K562 (cell line): ENCODE data around the gene MYH9. TPM values are rescaled to one million over a fixed set of nuclear protein-coding genes. Genes with fewer than 3 reads are reported as not detected.
A peak's percentile ranks its signal among the peaks of the same experiment; 100 is the strongest.

Source experiments
- ATAC-seq: fragments of 200-7000 bp; cut with Tn5 transposase; 3 replicates; pipeline ENCODE4 v1.9.1; 2020; ENCODE audit warnings: moderate library complexity
- BruUV-seq: library from RNA; stranded (reverse); fragments of 400-500 nt; replicated peaks from 2 replicates; lab custom pipeline; 2021; lab: Mats Ljungman, UMichigan
- CTCF ChIA-PET: fragments of 300-600 bp; formaldehyde crosslinking; extraction: SDS; loops from one replicate; lab custom pipeline; 2021; ENCODE audit warnings: low intra/inter-chr PET ratio; lab: Yijun Ruan, JAX
- POLR2A ChIA-PET: fragments of 300-600, 350-650 bp; sonication (Branson Sonifier 250); formaldehyde crosslinking; extraction: SDS; loops from one replicate; lab custom pipeline; 2021; ENCODE audit warnings: antibody characterized with exemption, inconsistent platforms; lab: Yijun Ruan, JAX
- DNase-seq, 4 experiments: peaks; one replicate each; pipeline versions ENCODE4 v3.0.0 to v3.0.0-alpha.2; 2011 to 2018; ENCODE audit warnings: low spot score in 3 of 4, mixed read lengths in 3 of 4; ENCODE audit errors: extremely low read depth in 1 of 4
- FAIRE-seq: peaks from 2 replicates; lab custom pipeline; 2011; peaks lifted over from hg19 to GRCh38; lab: Jason Lieb, UNC
- H2AFZ ChIP-seq: 2 replicates; pipeline ENCODE4 v1.6.0; 2011; ENCODE audit warnings: low read depth, low read length, control low read depth, inconsistent platforms
- H3K27ac ChIP-seq: fragments of 200-600 bp; 3 replicates; pipeline ENCODE4 v1.8.0; 2011; ENCODE audit warnings: low read depth, mild to moderate bottlenecking, control low read depth, inconsistent platforms, low read length, moderate library complexity, mixed read lengths; ENCODE audit errors: extremely low read depth
- H3K27me3 ChIP-seq, 2 experiments: fragments of 300-600 bp in 1 of 2; 2 replicates in 1 of 2; 3 replicates in 1 of 2; pipeline versions ENCODE4 v1.6.0 to v1.8.0; 2011; ENCODE audit warnings: inconsistent platforms in 2 of 2, low read length in 2 of 2, mild to moderate bottlenecking in 1 of 2, mixed read lengths in 1 of 2, moderate library complexity in 1 of 2; ENCODE audit not compliant: control insufficient read depth in 2 of 2, insufficient read depth in 2 of 2
- H3K36me3 ChIP-seq: fragments of 300-600 bp; 3 replicates; pipeline ENCODE4 v1.8.0; 2011; ENCODE audit warnings: mild to moderate bottlenecking, low read length, inconsistent platforms; ENCODE audit not compliant: control insufficient read depth, insufficient read depth
- H3K4me1 ChIP-seq, 2 experiments: fragments of 200-600 bp in 1 of 2; replicated peaks in 1 of 2; 2 replicates in 1 of 2; 3 replicates in 1 of 2; pipeline versions ENCODE4 v1.5.1 to v1.8.0; 2011; ENCODE audit warnings: inconsistent platforms in 2 of 2, low read length in 2 of 2, mild to moderate bottlenecking in 1 of 2, mixed read lengths in 1 of 2, moderate library complexity in 1 of 2; ENCODE audit not compliant: control insufficient read depth in 2 of 2, insufficient read depth in 2 of 2
- H3K4me2 ChIP-seq: 2 replicates; pipeline ENCODE4 v1.6.1; 2011; ENCODE audit warnings: low read length, control low read depth, inconsistent platforms, mixed read lengths; ENCODE audit not compliant: insufficient read depth
- H3K4me3 ChIP-seq: fragments of 200-600 bp; sonication (generic), shearing (Covaris generic); 2 replicates; pipeline ENCODE4 v1.5.1; 2016; ENCODE audit warnings: control low read depth, inconsistent platforms
- H3K79me2 ChIP-seq: fragments of 200-600 bp; 3 replicates; pipeline ENCODE4 v1.8.0; 2011; ENCODE audit warnings: low read length, inconsistent platforms; ENCODE audit not compliant: control insufficient read depth, insufficient read depth
- H3K9ac ChIP-seq, 2 experiments: 2 replicates each; pipeline versions ENCODE4 v1.6.0 to v1.6.1; 2011; ENCODE audit warnings: low read depth in 2 of 2, low read length in 2 of 2, control low read depth in 1 of 2, inconsistent platforms in 1 of 2, mild to moderate bottlenecking in 1 of 2, mixed read lengths in 1 of 2; ENCODE audit not compliant: insufficient read depth in 1 of 2
- H3K9me1 ChIP-seq: one replicate; pipeline ENCODE4 v1.6.0; 2011; ENCODE audit warnings: inconsistent platforms, mild to moderate bottlenecking, low read length, moderate library complexity; ENCODE audit not compliant: control insufficient read depth, insufficient read depth
- H3K9me3 ChIP-seq: replicated peaks from 2 replicates; pipeline ENCODE4 v1.5.1; 2011; ENCODE audit warnings: low read depth, low read length, inconsistent platforms; ENCODE audit not compliant: control insufficient read depth, insufficient read depth
- H4K20me1 ChIP-seq: replicated peaks from 2 replicates; pipeline ENCODE4 v1.6.1; 2011; ENCODE audit warnings: low read length, inconsistent platforms, mixed read lengths; ENCODE audit not compliant: control insufficient read depth, insufficient read depth
- MGA ChIP-seq: fragments of 450-650 bp; IDR thresholded peaks from 2 replicates; pipeline ENCODE4 v1.6.1; 2016; ENCODE audit warnings: mild to moderate bottlenecking, moderate library complexity
- RBFOX2 ChIP-seq: fragments of 200-400 bp; formaldehyde crosslinking; IDR thresholded peaks from 2 replicates; pipeline ENCODE4 v1.6.1; 2017; ENCODE audit warnings: low read depth, mild to moderate bottlenecking, low read length, moderate library complexity
- SPI1 ChIP-seq: IDR thresholded peaks from 2 replicates; pipeline ENCODE4 v1.6.1; 2011; ENCODE audit warnings: low read depth, low read length, control low read depth, borderline replicate concordance
- SRSF1 ChIP-seq: fragments of 200-400 bp; formaldehyde crosslinking; IDR thresholded peaks from 2 replicates; pipeline ENCODE4 v1.6.1; 2017; ENCODE audit warnings: mild to moderate bottlenecking, low read depth, low read length, moderate library complexity
- USF1 ChIP-seq: sonication (generic); formaldehyde crosslinking; IDR thresholded peaks from 2 replicates; pipeline ENCODE4 v1.9.0; 2022; ENCODE audit warnings: mild to moderate bottlenecking, missing genetic modification reagents
- ZNF512 ChIP-seq: IDR thresholded peaks from 2 replicates; pipeline ENCODE4 v1.6.1; 2016; ENCODE audit warnings: missing genetic modification characterization, missing compliant biosample characterization
- ZNF778 ChIP-seq: fragments of 450-650 bp; formaldehyde crosslinking; IDR thresholded peaks from 2 replicates; pipeline ENCODE4 v1.4.0; 2020; ENCODE audit warnings: mild to moderate bottlenecking, moderate library complexity
- WGBS: fragments of 100-300 bp; shearing (Covaris generic); methylation state at CpG from one replicate; pipeline ENCODE4 v1.1.6; 2016; ENCODE audit warnings: low coverage, mixed read lengths; ENCODE audit not compliant: insufficient coverage; ENCODE audit errors: missing lambda C conversion rate; 5-methylcytosine and 5-hydroxymethylcytosine counted together
- in situ Hi-C: fragments of 300-500 bp; cut with MboI; formaldehyde crosslinking; loops from 4 replicates; pipeline ENCODE4 v1.15.0; 2018; ENCODE audit warnings: inconsistent platforms, mixed read lengths
- intact Hi-C: fragments of 100-400 bp; cut with micrococcal nuclease; formaldehyde crosslinking; loops from 2 replicates; pipeline ENCODE4 v1.14.2; 2022
- polyA plus RNA-seq, 8 experiments: library from polyadenylated mRNA; depleted of rRNA in 4 of 8; stranded (reverse) in 5 of 8; unstranded in 3 of 8; fragments of >200 nt; fragmentation: Nextera tagmentation in 2 of 8; fragmentation: Illumina TruSeq in 1 of 8; extraction: Ambion mirVana in 2 of 8; extraction: Trizol in 1 of 8; gene quantifications; 2 replicates each; pipeline versions ENCODE4 v1.2.1 to v1.2.3, GENCODE V29; 2011 to 2014; ENCODE audit warnings: inconsistent platforms in 1 of 8, missing spikeins in 1 of 8
- total RNA-seq, 7 experiments: library from RNA; depleted of rRNA in 6 of 7; stranded (reverse); fragments of >200 nt in 6 of 7; fragmentation: Illumina TruSeq in 2 of 7; extraction: Trizol in 2 of 7; gene quantifications; 2 replicates each; pipeline versions ENCODE4 v1.2.1 to v1.2.3, GENCODE V29; 2011 to 2021; ENCODE audit warnings: low replicate concordance in 1 of 7

The MYH9 gene
- total and polyA plus RNA-seq, 9 of the 15 experiments (the other 6 are each of a cell fraction or from before 2014, with no cell fraction given), result 0.71 to 111 (median 24.6) TPM

GRCh38 chr22:36432592-36433317, 45.0 kb upstream of the MYH9 start:
- no peak for DNase-seq
- Histone ChIP-seq H3K9me1 (no peaks in the 10 kb centered on the region), H3K27ac (no peak overlapping the region), H3K79me2 (no peaks in the 10 kb centered on the region), H3K9me3 (no peaks in the 10 kb centered on the region), H3K27me3 (no peaks in the 10 kb centered on the region), H4K20me1 (no peaks in the 10 kb centered on the region), H3K4me2 (no peak overlapping the region), H3K36me3 (no peaks in the 10 kb centered on the region), H3K4me1 (peaks cover 6 to 20% of the 10 kb centered on the region in 2 experiments), H2AFZ (no peak overlapping the region), H3K4me3 (no peak overlapping the region), H3K9ac (peak overlapping the region in 1 of 2 experiments; percentile 71; a peak in 2 of 4 replicates)
- ATAC-seq, result peak; percentile 17; the same call in 2 of the 3 replicates
- ChIA-PET CTCF (no interaction called here), POLR2A (interaction anchor here (0.6 to 0.7 kb wide), 2 partner anchors 9 to 1148 kb away, joined by 3 read pairs; no protein-coding TSS in a partner anchor)
- BruUV-seq, result no TSS peak
- 45% methylated on average over 10 of the region's 15 CpGs for WGBS
- intact Hi-C loops, result no loop called here
- in situ Hi-C loops, result no loop called here
- no peak for FAIRE-seq
- TF ChIP-seq SRSF1 (no peak), RBFOX2 (no peak), ZNF778 (no peak), USF1 (CRISPR knock-in tag) (no peak), MGA (no peak), ZNF512 (tag) (no peak), SPI1 (no peak)
